ENCODE results near the gene UTP25. TPM values are rescaled to one million over a fixed set of nuclear protein-coding genes. Genes with fewer than 3 reads are reported as not detected.

Gene UTP25
- total and polyA plus RNA-seq, 2 experiments from 2014 or later, result 3.6 to 8.9 TPM

- H3K4me3 ChIP-seq, result no peak overlapping the region
- no peaks in the 10 kb centered on the region for H4K20me1 ChIP-seq (replicated peaks; ENCODE audit: insufficient read depth)
- no peak for ATAC-seq
- no peaks in the 10 kb centered on the region for H3K36me3 ChIP-seq (ENCODE audit: insufficient read depth)
- H3K9me2 ChIP-seq (ENCODE audit: insufficient read depth), result 0 out of 2 replicates have a peak, but pooled peaks cover 3% of the 10 kb centered on the region
- H3F3A ChIP-seq (replicated peaks; ENCODE audit: low read depth), result peaks cover 7% of the 10 kb centered on the region; the same call in 1 of the 2 replicates
- no peak for DNase-seq (ENCODE audit: low spot score)
- H3K36me3 Mint-ChIP-seq (ENCODE audit: low read depth), result peaks cover 5% of the 10 kb centered on the region; the same call in 1 of the 3 replicates
- H3K27ac ChIP-seq (ENCODE audit: low read depth), result no peak overlapping the region
- H3K27ac Mint-ChIP-seq, result no peak overlapping the region
- TF ChIP-seq ZNF331 (CRISPR knock-in tag; IDR thresholded peaks at IDR 0.05; ENCODE audit: low read depth) (no peak), EZH2phosphoT487 (IDR thresholded peaks at IDR 0.05; ENCODE audit: unreplicated experiment) (no peak), STAT1 (IDR thresholded peaks at IDR 0.05; ENCODE audit: unreplicated experiment) (no peak), ZNF114 (CRISPR knock-in tag; IDR thresholded peaks at IDR 0.05) (no peak), NANOG (IDR thresholded peaks at IDR 0.05; ENCODE audit: borderline replicate concordance) (no peak), POLR2AphosphoS5 (IDR thresholded peaks at IDR 0.05; ENCODE audit: low read depth) (no peak), JUNB (IDR thresholded peaks at IDR 0.05; ENCODE audit: unreplicated experiment) (no peak), EZH2 (IDR thresholded peaks at IDR 0.05; ENCODE audit: low read depth, unreplicated experiment) (no peak), CREB1 (CRISPR knock-in tag; IDR thresholded peaks at IDR 0.05; ENCODE audit: low read depth) (no peak)
- TF ChIP-seq, protein P1, sequence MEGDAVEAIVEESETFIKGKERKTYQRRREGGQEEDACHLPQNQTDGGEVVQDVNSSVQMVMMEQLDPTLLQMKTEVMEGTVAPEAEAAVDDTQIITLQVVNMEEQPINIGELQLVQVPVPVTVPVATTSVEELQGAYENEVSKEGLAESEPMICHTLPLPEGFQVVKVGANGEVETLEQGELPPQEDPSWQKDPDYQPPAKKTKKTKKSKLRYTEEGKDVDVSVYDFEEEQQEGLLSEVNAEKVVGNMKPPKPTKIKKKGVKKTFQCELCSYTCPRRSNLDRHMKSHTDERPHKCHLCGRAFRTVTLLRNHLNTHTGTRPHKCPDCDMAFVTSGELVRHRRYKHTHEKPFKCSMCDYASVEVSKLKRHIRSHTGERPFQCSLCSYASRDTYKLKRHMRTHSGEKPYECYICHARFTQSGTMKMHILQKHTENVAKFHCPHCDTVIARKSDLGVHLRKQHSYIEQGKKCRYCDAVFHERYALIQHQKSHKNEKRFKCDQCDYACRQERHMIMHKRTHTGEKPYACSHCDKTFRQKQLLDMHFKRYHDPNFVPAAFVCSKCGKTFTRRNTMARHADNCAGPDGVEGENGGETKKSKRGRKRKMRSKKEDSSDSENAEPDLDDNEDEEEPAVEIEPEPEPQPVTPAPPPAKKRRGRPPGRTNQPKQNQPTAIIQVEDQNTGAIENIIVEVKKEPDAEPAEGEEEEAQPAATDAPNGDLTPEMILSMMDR (conservative IDR thresholded peaks at IDR 0.05; ENCODE audit: low read depth in 2 of 2), result no peak
- TF ChIP-seq, protein P2, sequence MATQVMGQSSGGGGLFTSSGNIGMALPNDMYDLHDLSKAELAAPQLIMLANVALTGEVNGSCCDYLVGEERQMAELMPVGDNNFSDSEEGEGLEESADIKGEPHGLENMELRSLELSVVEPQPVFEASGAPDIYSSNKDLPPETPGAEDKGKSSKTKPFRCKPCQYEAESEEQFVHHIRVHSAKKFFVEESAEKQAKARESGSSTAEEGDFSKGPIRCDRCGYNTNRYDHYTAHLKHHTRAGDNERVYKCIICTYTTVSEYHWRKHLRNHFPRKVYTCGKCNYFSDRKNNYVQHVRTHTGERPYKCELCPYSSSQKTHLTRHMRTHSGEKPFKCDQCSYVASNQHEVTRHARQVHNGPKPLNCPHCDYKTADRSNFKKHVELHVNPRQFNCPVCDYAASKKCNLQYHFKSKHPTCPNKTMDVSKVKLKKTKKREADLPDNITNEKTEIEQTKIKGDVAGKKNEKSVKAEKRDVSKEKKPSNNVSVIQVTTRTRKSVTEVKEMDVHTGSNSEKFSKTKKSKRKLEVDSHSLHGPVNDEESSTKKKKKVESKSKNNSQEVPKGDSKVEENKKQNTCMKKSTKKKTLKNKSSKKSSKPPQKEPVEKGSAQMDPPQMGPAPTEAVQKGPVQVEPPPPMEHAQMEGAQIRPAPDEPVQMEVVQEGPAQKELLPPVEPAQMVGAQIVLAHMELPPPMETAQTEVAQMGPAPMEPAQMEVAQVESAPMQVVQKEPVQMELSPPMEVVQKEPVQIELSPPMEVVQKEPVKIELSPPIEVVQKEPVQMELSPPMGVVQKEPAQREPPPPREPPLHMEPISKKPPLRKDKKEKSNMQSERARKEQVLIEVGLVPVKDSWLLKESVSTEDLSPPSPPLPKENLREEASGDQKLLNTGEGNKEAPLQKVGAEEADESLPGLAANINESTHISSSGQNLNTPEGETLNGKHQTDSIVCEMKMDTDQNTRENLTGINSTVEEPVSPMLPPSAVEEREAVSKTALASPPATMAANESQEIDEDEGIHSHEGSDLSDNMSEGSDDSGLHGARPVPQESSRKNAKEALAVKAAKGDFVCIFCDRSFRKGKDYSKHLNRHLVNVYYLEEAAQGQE (IDR thresholded peaks at IDR 0.05; ENCODE audit: unreplicated experiment), result no peak
- TF ChIP-seq, protein P3, sequence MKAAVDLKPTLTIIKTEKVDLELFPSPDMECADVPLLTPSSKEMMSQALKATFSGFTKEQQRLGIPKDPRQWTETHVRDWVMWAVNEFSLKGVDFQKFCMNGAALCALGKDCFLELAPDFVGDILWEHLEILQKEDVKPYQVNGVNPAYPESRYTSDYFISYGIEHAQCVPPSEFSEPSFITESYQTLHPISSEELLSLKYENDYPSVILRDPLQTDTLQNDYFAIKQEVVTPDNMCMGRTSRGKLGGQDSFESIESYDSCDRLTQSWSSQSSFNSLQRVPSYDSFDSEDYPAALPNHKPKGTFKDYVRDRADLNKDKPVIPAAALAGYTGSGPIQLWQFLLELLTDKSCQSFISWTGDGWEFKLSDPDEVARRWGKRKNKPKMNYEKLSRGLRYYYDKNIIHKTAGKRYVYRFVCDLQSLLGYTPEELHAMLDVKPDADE (IDR thresholded peaks at IDR 0.05), result no peak
- TF ChIP-seq, protein P4, sequence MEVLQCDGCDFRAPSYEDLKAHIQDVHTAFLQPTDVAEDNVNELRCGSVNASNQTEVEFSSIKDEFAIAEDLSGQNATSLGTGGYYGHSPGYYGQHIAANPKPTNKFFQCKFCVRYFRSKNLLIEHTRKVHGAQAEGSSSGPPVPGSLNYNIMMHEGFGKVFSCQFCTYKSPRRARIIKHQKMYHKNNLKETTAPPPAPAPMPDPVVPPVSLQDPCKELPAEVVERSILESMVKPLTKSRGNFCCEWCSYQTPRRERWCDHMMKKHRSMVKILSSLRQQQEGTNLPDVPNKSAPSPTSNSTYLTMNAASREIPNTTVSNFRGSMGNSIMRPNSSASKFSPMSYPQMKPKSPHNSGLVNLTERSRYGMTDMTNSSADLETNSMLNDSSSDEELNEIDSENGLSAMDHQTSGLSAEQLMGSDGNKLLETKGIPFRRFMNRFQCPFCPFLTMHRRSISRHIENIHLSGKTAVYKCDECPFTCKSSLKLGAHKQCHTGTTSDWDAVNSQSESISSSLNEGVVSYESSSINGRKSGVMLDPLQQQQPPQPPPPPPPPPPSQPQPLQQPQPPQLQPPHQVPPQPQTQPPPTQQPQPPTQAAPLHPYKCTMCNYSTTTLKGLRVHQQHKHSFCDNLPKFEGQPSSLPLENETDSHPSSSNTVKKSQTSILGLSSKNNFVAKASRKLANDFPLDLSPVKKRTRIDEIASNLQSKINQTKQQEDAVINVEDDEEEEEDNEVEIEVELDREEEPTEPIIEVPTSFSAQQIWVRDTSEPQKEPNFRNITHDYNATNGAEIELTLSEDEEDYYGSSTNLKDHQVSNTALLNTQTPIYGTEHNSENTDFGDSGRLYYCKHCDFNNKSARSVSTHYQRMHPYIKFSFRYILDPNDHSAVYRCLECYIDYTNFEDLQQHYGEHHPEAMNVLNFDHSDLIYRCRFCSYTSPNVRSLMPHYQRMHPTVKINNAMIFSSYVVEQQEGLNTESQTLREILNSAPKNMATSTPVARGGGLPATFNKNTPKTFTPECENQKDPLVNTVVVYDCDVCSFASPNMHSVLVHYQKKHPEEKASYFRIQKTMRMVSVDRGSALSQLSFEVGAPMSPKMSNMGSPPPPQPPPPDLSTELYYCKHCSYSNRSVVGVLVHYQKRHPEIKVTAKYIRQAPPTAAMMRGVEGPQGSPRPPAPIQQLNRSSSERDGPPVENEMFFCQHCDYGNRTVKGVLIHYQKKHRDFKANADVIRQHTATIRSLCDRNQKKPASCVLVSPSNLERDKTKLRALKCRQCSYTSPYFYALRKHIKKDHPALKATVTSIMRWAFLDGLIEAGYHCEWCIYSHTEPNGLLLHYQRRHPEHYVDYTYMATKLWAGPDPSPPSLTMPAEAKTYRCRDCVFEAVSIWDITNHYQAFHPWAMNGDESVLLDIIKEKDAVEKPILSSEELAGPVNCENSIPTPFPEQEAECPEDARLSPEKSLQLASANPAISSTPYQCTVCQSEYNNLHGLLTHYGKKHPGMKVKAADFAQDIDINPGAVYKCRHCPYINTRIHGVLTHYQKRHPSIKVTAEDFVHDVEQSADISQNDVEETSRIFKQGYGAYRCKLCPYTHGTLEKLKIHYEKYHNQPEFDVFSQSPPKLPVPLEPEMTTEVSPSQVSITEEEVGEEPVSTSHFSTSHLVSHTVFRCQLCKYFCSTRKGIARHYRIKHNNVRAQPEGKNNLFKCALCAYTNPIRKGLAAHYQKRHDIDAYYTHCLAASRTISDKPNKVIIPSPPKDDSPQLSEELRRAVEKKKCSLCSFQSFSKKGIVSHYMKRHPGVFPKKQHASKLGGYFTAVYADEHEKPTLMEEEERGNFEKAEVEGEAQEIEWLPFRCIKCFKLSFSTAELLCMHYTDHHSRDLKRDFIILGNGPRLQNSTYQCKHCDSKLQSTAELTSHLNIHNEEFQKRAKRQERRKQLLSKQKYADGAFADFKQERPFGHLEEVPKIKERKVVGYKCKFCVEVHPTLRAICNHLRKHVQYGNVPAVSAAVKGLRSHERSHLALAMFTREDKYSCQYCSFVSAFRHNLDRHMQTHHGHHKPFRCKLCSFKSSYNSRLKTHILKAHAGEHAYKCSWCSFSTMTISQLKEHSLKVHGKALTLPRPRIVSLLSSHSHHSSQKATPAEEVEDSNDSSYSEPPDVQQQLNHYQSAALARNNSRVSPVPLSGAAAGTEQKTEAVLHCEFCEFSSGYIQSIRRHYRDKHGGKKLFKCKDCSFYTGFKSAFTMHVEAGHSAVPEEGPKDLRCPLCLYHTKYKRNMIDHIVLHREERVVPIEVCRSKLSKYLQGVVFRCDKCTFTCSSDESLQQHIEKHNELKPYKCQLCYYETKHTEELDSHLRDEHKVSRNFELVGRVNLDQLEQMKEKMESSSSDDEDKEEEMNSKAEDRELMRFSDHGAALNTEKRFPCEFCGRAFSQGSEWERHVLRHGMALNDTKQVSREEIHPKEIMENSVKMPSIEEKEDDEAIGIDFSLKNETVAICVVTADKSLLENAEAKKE (CRISPR knock-in tag; IDR thresholded peaks at IDR 0.05), result no peak
- H3K27me3 Mint-ChIP-seq (ENCODE audit: insufficient read depth, low read depth, poor library complexity), result peaks cover 3% of the 10 kb centered on the region
- H3K4me2 ChIP-seq, result no peak overlapping the region; the same call in 1 of the 2 replicates
- peaks cover 42% of the 10 kb centered on the region for H3K4me1 ChIP-seq (ENCODE audit: insufficient read depth)
- peaks cover 32% of the 10 kb centered on the region for H3K4me1 Mint-ChIP-seq
- H3K9me3 Mint-ChIP-seq, result peaks cover 6% of the 10 kb centered on the region; the same call in 1 of the 3 replicates
- no peaks in the 10 kb centered on the region for H3K27me3 ChIP-seq (ENCODE audit: insufficient read depth)
- H3K4me3 Mint-ChIP-seq, result no peak overlapping the region
- no peaks in the 10 kb centered on the region for H3K79me2 ChIP-seq (replicated peaks; ENCODE audit: insufficient read depth)
- H2AFZ ChIP-seq, result peak overlapping the region; percentile 12; the same call in 1 of the 2 replicates
These were observed 33.5 kb downstream of the UTP25 start for GRCh38 chr1:209861242-209861641.
